Measurements from ENCODE around the gene XYLT1.

DNA sequence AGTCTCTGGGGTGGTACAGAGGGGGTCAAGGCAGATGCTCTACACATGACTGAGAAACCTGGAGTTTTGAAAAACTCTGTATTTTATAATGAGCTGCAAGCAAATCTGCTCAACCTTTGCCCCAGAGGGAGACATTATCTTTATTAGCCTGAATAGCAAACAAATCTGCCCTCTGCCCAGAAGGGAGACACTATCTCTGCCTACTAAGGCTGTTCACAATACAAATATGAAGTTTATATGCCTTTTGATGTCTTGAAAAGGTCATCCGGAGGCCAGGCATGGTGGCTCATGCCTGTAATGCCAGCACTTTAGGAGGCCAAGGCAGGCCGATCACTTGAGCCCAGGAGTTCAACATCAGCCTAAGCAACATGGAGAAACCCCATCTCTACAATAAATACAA lies 11.0 kb upstream of the XYLT1 start:
- TF ChIP-seq RFX5 (IDR thresholded peaks at IDR 0.05; ENCODE audit: low read depth, low read length) (no peak), SP1 (IDR thresholded peaks at IDR 0.05; ENCODE audit: low read depth, low read length) (no peak), NFYB (IDR thresholded peaks at IDR 0.05; ENCODE audit: insufficient read depth, low read depth, low read length) (no peak), POLR2AphosphoS5 (IDR thresholded peaks at IDR 0.05; ENCODE audit: low read length) (no peak), TCF12 (IDR thresholded peaks at IDR 0.05; ENCODE audit: low read depth, low read length) (no peak), SUPT20H (IDR thresholded peaks at IDR 0.05; ENCODE audit: borderline replicate concordance, control insufficient read depth, low read depth, low read length) (no peak), SUZ12 (IDR thresholded peaks at IDR 0.05; ENCODE audit: unreplicated experiment) (no peak), BACH1 (IDR thresholded peaks at IDR 0.05; ENCODE audit: borderline replicate concordance) (no peak), STAT1 (conservative IDR thresholded peaks at IDR 0.05) (no peak), TAF1 (IDR thresholded peaks at IDR 0.05; ENCODE audit: borderline replicate concordance, low read depth, low read length) (no peak)
- TF ChIP-seq, protein P1, sequence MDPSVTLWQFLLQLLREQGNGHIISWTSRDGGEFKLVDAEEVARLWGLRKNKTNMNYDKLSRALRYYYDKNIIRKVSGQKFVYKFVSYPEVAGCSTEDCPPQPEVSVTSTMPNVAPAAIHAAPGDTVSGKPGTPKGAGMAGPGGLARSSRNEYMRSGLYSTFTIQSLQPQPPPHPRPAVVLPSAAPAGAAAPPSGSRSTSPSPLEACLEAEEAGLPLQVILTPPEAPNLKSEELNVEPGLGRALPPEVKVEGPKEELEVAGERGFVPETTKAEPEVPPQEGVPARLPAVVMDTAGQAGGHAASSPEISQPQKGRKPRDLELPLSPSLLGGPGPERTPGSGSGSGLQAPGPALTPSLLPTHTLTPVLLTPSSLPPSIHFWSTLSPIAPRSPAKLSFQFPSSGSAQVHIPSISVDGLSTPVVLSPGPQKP (IDR thresholded peaks at IDR 0.05; ENCODE audit: low read depth, low read length) = no peak
- TF ChIP-seq, protein P2, sequence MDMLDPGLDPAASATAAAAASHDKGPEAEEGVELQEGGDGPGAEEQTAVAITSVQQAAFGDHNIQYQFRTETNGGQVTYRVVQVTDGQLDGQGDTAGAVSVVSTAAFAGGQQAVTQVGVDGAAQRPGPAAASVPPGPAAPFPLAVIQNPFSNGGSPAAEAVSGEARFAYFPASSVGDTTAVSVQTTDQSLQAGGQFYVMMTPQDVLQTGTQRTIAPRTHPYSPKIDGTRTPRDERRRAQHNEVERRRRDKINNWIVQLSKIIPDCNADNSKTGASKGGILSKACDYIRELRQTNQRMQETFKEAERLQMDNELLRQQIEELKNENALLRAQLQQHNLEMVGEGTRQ (IDR thresholded peaks at IDR 0.05; ENCODE audit: borderline replicate concordance, low read depth, low read length) = no peak
- TF ChIP-seq, protein P3, sequence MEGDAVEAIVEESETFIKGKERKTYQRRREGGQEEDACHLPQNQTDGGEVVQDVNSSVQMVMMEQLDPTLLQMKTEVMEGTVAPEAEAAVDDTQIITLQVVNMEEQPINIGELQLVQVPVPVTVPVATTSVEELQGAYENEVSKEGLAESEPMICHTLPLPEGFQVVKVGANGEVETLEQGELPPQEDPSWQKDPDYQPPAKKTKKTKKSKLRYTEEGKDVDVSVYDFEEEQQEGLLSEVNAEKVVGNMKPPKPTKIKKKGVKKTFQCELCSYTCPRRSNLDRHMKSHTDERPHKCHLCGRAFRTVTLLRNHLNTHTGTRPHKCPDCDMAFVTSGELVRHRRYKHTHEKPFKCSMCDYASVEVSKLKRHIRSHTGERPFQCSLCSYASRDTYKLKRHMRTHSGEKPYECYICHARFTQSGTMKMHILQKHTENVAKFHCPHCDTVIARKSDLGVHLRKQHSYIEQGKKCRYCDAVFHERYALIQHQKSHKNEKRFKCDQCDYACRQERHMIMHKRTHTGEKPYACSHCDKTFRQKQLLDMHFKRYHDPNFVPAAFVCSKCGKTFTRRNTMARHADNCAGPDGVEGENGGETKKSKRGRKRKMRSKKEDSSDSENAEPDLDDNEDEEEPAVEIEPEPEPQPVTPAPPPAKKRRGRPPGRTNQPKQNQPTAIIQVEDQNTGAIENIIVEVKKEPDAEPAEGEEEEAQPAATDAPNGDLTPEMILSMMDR (IDR thresholded peaks at IDR 0.05 in 2 of 3, conservative IDR thresholded peaks at IDR 0.05 in 1 of 3; ENCODE audit: control insufficient read depth in 2 of 3, extremely low read depth in 1 of 3, insufficient read depth in 1 of 3, low read depth in 3 of 3, low read length in 3 of 3) = no peak
- TF ChIP-seq, protein P4, sequence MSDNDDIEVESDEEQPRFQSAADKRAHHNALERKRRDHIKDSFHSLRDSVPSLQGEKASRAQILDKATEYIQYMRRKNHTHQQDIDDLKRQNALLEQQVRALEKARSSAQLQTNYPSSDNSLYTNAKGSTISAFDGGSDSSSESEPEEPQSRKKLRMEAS (IDR thresholded peaks at IDR 0.05; ENCODE audit: low read depth, low read length) = no peak

All from GM12878 (cell line).